Osteoblast (primary cell): ENCODE data around the gene GDPD3. TPM values are rescaled to one million over a fixed set of nuclear protein-coding genes. Genes with fewer than 3 reads are reported as not detected.

Source experiments
- DNase-seq: peaks from one replicate; pipeline ENCODE4 v3.0.0; 2011; ENCODE audit warnings: low spot score, mixed read lengths; ENCODE audit not compliant: insufficient read length; ENCODE audit errors: missing footprints
- H2AFZ ChIP-seq: 2 replicates; pipeline ENCODE4 v1.6.0; 2011; ENCODE audit warnings: mild to moderate bottlenecking, low read length
- H3K27ac ChIP-seq: 2 replicates; pipeline ENCODE4 v1.5.1; 2011; ENCODE audit warnings: mild to moderate bottlenecking, low read depth, low read length, moderate library complexity
- H3K27me3 ChIP-seq: 2 replicates; pipeline ENCODE4 v1.6.0; 2012; ENCODE audit warnings: mild to moderate bottlenecking, control low read depth, inconsistent platforms, low read length, moderate library complexity; ENCODE audit not compliant: insufficient read depth
- H3K36me3 ChIP-seq: 2 replicates; pipeline ENCODE4 v1.5.1; 2011; ENCODE audit warnings: mild to moderate bottlenecking, low read length, control low read depth, moderate library complexity; ENCODE audit not compliant: insufficient read depth
- H3K4me1 ChIP-seq: 2 replicates; pipeline ENCODE4 v1.5.1; 2011; ENCODE audit warnings: mild to moderate bottlenecking, low read length, control low read depth, moderate library complexity; ENCODE audit not compliant: insufficient read depth
- H3K4me2 ChIP-seq: 2 replicates; pipeline ENCODE4 v1.6.0; 2011; ENCODE audit warnings: mild to moderate bottlenecking, low read length; ENCODE audit not compliant: insufficient read depth
- H3K4me3 ChIP-seq: fragments of 200-600 bp; sonication (generic); 3 replicates; pipeline ENCODE4 v1.5.1; 2012; ENCODE audit warnings: mild to moderate bottlenecking, low read length, inconsistent platforms; ENCODE audit not compliant: insufficient read depth
- H3K79me2 ChIP-seq: 2 replicates; pipeline ENCODE4 v1.6.0; 2012; ENCODE audit warnings: mild to moderate bottlenecking, low read length, control low read depth, inconsistent platforms; ENCODE audit not compliant: insufficient read depth
- H3K9me3 ChIP-seq: 2 replicates; pipeline ENCODE4 v1.5.1; 2011; ENCODE audit warnings: low read depth, low read length, control low read depth
- H4K20me1 ChIP-seq: 2 replicates; pipeline ENCODE4 v1.6.0; 2012; ENCODE audit warnings: mild to moderate bottlenecking, low read length, control low read depth; ENCODE audit not compliant: insufficient read depth
- CTCF ChIP-seq: IDR thresholded peaks from 2 replicates; pipeline ENCODE4 v1.5.1; 2011; ENCODE audit warnings: mild to moderate bottlenecking, low read depth, low read length, moderate library complexity; ENCODE audit errors: extremely low read depth
- total RNA-seq: library from RNA; depleted of rRNA; stranded (reverse); fragments of >200 nt; gene quantifications from 2 replicates; pipeline ENCODE4 v1.2.3, GENCODE V29; 2012

The GDPD3 gene
- total RNA-seq, 1 donor = 0.36 TPM

DNA sequence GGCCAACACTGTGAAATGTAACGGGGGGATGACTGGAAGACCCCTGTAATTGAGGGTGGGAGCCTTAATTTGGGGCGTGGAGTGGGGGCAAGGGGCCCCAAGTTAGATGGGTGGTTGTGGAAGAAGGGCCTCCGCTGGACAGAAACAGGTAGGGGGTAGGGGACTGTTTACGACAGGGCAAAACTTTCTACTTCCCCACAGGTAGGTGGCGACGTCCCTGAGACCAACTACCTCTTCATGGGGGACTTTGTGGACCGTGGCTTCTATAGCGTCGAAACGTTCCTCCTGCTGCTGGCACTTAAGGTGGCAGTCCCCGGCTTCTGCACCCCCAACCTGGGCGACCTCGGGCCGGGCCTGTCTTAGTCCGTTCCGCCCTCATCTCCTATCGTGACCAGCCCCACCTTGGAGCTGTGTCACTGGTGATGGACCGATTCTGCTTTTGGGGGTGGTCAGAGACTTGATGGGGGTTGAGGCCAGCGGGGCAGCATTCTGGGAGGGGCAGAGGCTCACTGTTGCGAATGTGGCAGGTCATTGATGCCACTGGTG lies 30.7 kb downstream of the GDPD3 start:
- H3K4me3 ChIP-seq = no peak overlapping the region
- peaks cover 5% of the 10 kb centered on the region for H3K4me1 ChIP-seq
- no peaks in the 10 kb centered on the region for H3K9me3 ChIP-seq
- H3K27ac ChIP-seq = no peak overlapping the region
- no peaks in the 10 kb centered on the region for H3K27me3 ChIP-seq
- no peak overlapping the region for H2AFZ ChIP-seq
- DNase-seq = peak; percentile 78
- H3K79me2 ChIP-seq = peaks cover 46% of the 10 kb centered on the region
- H3K36me3 ChIP-seq = peaks cover 70% of the 10 kb centered on the region
- no peak overlapping the region for H3K4me2 ChIP-seq
- no peak for TF ChIP-seq CTCF
- peaks cover 16% of the 10 kb centered on the region for H4K20me1 ChIP-seq

GRCh38 chr16:30079480-30079879 lies 33.9 kb downstream of the GDPD3 start:
- Histone ChIP-seq H3K79me2 (peaks cover 70% of the 10 kb centered on the region), H3K27ac (no peak overlapping the region), H2AFZ (no peak overlapping the region), H3K4me2 (no peak overlapping the region), H3K36me3 (peaks cover 60% of the 10 kb centered on the region), H4K20me1 (peaks cover 28% of the 10 kb centered on the region), H3K4me3 (no peak overlapping the region), H3K9me3 (no peaks in the 10 kb centered on the region), H3K4me1 (peaks cover 17% of the 10 kb centered on the region), H3K27me3 (no peaks in the 10 kb centered on the region)
- no peak for TF ChIP-seq CTCF
- DNase-seq = peak; percentile 21

DNA sequence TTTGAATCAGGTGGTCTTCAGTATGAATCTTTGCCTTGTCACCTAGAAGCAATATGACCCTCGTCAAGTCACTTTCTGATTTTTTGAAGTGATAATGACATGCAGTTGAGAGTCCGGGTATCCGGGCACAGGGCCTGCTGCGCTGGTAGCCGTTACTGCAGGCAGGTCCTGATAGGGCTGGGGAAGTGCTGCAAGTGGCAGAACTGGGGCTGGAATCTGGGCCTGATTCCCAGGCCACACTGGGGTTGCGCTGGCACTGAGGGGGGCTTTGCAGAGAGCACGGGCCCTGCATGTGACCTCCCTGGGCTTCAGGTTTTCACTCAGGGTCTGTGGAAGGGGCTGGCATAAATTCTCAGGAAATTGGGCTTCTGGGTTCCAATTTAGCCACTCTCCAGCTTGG lies 34.6 kb downstream of the GDPD3 start:
- Histone ChIP-seq H3K36me3 (peaks cover 54% of the 10 kb centered on the region), H3K4me3 (no peak overlapping the region), H3K9me3 (no peaks in the 10 kb centered on the region), H3K27ac (no peak overlapping the region), H3K27me3 (no peaks in the 10 kb centered on the region), H3K79me2 (peaks cover 70% of the 10 kb centered on the region), H3K4me2 (no peak overlapping the region), H4K20me1 (peaks cover 28% of the 10 kb centered on the region), H3K4me1 (peaks cover 17% of the 10 kb centered on the region), H2AFZ (no peak overlapping the region)
- peak; percentile 39 for DNase-seq
- no peak for TF ChIP-seq CTCF

DNA sequence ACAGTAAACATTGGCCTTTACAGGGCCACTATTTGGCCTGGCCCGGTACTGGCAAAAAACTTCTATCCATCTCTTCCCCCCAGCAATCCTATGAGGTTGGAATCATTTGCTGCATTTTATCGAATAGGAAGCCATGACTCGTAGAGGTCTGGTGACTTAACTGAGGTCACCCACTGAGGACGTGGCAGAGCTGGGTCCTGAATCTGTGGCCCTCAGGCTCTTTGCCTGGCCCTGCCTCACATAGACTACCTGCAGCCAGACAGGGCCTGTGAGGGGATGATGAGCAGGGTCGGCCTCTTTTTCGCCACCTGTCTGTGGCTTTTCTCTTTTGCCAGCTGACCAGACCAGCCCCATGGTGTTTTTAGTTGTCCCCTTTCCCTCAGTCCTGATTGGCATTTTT lies 35.7 kb downstream of the GDPD3 start:
- peaks cover 64% of the 10 kb centered on the region for H3K79me2 ChIP-seq
- no peaks in the 10 kb centered on the region for H3K9me3 ChIP-seq
- H3K4me1 ChIP-seq = peaks cover 17% of the 10 kb centered on the region
- no peak for TF ChIP-seq CTCF
- no peaks in the 10 kb centered on the region for H3K27me3 ChIP-seq
- H3K27ac ChIP-seq = peak overlapping the region; percentile 70
- peak; percentile 85 for DNase-seq
- H3K4me3 ChIP-seq = peak overlapping the region; percentile 99
- peaks cover 53% of the 10 kb centered on the region for H3K36me3 ChIP-seq
- H2AFZ ChIP-seq = no peak overlapping the region
- peaks cover 28% of the 10 kb centered on the region for H4K20me1 ChIP-seq
- peak overlapping the region; percentile 92 for H3K4me2 ChIP-seq
